Renal cortical epithelial cell (primary cell): ENCODE results near the gene PPP1CA. TPM values are rescaled to one million over a fixed set of nuclear protein-coding genes. Genes with fewer than 3 reads are reported as not detected.

ENCODE experiments used
- DNase-seq: peaks from one replicate; pipeline ENCODE4 v3.0.0-alpha.2; 2011; ENCODE audit warnings: low read depth
- total RNA-seq: library from RNA; depleted of rRNA; stranded (reverse); fragments of >200 nt; gene quantifications from 2 replicates; pipeline ENCODE4 v1.2.3, GENCODE V29; 2014

PPP1CA gene
- 171 and 306 TPM in 2 replicates for total RNA-seq

DNA sequence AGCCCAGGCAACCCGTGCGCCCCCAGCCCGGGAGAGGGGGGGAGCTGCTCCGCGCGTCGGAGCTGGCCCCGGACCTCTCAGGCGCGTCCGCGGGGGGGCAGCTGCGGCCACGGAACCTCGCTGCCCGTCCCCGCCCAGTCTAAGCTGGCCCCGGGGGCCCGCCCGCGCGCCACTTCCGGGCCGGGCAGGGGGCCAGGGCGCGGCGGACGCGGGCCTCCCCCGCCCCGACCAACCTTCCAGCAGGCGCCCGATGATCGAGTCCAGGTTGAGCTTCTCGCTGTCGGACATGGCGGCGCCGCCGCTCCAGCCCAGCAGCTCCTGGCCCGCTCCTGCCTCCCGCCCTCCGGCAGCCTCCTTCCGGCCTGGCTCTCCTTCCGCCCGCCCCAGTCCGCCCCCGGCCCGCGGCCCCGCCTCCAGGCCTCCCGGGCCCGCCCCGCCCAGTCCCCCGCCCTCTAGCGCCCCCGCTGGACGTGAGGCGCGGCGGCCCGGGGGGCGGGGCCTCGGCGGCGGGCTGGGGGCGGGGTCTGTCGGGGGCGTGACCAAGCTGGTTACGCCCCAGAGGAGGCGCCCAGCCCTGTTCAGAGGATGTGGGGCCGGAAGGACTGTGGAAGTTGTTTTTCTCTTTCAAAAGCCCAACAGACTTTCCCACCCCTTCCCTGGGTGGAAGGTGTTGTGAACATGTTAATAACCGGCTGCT lies at the start of gene PPP1CA:
Gene PPP1CA (minus strand): TSS at position 364 of the 697 bp plus-strand sequence. CDS start 76 bp downstream, at position 288.
- DNase-seq, result peak; percentile 62

DNA sequence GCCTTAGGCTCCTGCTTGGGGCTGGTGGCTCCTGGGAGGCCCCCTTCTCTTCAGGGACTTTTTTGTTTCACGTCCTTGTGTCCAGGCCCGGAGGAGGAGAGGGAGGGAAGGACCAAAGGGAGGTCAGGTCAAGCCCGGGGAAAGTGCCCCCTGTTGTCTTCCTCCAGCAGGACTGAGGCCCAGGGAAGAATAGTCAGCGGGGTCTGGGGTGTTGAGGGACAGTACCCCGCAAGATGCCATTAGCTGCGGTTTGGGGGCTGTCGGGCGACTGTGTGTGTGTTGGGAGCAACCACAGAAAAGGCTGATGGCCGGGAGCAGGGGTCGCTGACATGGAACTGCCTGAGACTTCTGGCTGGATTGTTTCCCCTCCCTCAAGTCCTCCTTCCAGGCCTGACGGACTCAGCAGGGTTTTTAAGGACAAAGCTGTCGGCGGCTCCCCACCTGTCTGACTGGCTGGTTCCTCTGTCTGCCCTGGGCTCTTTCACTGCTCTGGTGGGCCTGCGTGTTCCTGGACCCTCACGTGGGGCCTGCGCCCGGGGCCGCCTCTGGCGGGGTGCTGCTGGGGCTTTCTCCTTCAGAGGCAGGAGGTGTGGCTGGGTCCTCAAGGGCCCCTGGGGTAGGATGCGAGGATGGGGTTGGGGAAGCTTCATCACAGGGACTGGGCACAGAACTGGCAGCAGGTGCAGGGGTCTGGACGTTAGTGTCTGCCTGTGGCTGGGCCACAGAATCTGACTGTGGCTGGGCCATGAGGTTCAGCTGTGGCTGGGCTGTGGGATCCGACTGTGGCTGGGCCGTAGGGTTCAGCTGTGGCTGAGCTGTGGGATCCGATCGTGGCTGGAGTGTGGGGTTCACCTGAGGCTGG lies 49.4 kb upstream of the PPP1CA start:
- no peak for DNase-seq

DNA sequence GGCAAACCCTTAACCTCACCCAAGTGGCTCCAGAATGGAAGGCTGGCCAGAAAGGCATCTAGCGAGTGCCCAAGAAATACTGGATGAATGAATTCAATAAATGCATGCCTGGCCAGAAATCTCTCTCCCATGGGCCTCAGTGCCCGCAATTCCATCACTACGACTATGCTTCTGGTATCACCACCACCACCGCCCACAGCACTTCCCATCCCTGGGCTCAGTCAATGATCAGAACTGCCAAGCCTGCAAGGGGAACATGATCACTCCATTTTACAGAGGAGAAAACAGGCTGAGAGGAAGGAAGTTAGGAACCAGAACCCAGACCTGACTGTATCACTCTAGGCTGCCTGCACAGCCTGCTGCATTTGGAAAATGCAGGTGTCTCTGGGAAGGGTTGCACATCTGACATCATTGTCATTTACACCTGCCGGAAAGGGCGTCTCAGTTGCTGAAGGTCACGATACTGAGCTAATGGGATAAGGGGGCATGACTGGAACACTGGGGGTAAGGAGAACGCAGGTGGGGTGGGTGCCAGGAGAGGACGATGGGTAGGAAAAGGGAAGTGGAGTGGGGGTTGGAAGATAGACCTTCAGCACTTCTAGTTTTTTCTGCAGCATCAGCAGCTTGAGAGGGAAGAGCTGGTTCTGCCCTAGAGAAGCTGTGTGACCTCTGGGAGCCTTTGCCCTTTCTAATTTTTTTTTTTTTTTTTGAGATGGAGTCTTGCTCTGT lies 47.6 kb upstream of the PPP1CA start:
- no peak for DNase-seq

DNA sequence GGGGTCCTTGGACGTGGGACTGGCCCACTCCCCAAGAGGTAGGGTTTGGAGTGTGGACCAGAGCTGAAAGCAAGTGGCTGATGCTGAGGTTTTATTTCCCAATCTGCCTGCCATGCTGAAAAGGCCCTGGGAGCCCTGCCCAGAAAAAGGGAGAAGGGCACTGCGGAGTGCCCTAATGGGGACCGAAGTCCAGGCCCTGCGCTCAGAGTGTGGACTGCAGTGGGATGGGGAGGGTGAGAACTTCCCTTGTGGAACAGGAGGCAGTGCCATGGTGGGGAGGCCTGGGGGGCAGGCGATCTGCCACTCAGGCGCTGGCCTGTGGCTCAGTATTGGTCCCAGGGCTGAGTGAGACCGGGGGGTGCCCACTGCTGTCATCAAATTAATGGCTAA lies 46.6 kb upstream of the PPP1CA start:
- DNase-seq, result no peak

DNA sequence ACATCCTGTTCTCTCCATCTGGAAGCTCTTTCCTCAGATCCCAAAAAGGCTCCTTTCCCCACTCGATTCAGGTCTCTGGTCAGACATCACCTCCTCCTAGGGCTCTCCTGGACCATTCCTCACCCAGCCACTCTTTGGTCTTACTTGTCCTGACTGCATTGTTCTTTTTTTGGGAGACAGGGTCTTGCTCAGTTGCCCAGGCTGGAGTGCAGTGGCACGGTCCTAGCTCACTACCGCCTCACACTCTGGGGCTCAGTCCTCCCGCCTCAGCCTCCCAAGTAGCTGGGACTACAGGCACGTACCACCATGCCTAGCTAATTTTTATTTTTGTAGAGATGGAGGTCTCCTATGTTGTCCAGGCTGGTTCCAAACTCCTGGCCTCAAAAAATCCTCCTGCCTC lies 43.9 kb upstream of the PPP1CA start:
- no peak for DNase-seq

DNA sequence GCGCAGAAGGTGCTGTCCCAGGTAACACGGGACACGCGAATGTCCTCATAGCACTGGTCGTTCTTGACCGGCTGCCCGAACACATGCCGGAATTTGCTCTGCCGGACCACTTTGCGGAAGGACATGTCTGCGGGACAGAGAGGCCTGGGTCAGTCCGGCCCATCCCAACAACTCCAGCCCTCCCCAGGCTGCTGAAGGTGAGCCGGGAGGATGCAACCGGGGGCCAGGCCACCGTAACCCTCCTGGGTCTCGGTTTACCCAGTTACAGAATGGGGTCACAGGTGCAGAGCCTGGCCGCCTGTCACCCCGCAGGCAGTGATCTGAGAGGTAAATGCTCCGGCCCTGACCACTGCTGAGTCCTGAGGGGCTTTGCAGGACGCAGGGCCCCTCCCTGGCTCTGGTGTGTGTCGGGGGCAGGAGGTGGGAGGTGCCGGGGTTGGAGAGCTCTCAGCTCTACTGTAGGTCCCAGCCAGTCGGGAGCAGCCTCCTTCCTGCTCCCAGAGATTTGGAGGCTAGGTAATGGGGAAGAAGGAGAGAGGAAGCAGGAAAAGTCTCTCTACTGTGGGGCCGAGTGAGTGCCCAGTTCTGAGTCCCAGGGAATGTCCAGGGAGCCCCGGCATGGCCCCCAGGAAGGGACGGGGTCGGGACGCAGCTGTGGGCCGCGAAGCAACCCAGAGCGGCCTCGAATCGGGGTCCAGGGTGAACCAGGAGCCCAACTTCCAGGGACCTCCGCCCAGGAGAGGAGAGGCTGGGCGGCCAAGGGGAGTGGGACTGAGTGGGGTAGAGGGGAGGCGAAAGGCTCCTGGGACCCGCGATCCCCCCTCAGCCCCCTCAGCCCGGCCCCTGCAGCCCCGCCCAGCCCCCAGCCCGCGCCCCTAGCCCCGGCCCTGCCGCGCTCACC lies 41.1 kb upstream of the PPP1CA start:
- no peak for DNase-seq

DNA sequence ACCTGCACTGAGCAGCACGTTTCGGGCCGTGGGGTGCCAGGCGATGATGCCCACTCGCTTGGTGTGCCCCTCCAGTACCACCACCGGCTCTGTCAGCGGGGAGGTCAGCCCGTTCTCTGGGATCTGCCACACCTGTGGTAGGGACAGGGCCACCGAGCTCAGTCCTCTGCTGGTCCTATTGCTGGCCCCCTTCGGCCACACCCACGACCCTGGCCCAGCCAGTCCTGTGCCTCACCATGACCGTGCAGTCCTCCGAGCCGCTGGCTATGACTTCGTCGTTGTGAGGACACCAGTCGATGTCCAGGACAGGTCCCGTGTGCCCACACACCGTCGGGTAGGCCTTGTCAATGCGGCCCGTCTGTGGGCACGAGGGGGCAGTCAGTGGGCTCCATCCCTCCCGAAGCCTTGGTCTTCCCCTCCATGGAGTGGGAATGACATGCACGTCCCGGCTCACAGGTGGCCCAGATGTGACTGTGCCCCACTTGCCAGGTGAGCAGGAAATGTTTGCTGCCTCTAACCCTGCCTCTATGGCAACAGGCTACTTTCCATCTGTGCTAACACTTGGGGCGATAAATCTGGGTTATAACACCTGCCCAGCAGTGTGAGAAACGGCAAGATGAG lies 40.2 kb upstream of the PPP1CA start:
- DNase-seq, result no peak

DNA sequence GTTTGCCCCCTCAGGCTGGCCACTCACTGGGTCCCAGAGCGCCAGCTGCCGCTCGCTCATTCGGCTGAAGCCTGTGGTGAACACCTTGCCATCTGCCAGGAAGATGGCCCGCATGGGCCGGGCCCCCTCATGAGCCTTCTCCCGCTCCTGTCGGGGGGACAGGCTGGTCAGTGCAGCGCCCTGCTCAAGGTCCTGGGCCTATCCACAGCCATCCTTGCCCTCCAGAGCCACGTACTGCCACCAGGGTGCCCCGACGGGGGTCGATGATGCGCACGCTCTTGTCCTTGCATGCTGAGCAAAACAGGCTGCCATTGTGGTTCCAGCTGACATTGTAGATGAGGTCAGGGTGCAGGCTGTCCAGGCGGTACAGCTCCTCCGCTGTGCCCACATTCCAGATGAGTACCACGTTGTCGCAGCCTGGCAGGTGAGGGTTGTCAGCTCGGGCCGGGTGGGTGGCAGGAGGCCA lies 39.5 kb upstream of the PPP1CA start:
- no peak for DNase-seq

DNA sequence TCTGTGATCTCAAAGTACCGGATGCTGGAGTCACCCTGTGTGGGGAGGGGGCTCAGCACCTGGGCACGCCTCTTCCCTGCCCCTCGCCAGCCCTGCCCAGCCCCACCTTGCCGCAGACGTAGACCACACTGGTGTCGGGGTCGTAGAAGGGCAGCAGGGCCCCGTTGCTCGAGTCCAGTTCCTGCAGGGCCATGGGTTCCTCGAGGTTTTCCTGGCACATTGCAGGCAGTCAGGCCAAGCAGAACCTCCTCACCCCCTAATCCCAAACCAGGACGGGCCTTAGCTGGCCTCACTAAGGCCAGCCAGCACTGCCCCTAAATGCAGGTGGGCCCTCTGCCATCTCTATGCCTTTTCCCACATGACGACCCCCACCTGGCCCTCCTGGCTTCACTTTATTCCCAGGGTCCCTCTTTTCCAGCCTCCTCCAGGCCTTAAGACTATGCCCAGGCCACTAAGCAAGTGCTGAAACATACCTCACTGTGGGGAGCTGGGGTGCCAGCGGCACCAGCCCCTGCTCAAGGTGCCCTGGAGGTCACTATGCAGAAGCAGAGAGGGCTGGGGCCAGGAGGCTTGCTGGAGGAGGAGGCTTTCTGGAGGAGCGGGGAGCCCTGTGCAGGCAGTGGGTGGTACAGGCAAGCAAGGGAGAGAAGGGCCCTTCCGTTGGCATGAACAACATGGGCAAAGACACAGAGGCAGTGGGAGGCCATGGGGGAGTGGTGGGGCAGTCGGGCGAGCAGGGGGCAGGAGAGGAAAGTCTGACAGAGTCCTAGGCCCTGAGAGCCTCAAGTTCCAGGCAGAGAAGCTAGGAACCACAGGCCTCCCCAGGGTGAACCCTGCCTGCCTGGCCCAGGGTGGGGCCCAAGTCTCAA lies 38.8 kb upstream of the PPP1CA start:
- DNase-seq, result no peak

DNA sequence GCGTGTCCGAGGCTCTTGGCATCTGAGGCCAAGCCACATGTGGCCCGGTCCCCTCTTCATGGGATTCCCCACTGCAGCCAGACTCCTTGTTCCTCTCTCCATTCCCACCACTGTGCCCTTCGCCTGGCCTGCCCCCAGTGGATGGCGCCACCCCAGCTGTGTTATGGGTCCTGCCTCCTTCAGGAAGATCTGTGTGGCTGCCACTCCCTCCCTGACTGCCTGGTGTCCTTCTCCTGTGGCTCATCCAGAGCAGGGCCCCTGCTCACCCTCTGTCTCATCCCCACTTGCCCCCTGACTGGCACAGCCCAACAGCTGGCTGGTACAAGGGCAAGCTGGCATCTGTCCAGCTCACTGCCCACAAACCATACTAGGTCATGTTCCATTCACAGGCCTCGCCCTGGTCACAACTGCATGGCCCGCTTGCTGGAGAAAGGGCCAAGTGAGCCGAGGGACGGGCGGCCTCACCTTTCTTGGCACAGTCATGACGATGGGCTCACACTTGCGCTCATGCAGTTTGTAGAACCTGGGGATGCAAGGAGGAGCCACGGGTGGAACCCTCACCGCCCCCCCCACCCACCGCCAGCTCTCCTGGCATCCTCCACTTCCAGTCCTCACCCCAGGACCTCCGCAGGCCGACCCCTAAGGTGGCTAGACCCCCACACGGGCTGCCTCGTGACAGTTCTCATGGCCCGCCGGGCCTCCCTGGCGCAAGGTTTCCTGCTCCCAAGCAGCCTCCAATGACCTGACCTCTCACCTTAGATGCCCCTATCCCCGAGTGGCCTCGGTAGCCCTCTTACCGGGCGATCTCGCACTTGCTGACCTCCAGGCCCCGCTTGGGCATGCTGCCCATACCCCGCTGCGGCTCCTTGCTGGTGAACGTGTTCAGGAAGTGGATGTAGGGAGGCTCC lies 37.9 kb upstream of the PPP1CA start:
- DNase-seq, result peak; percentile 40

DNA sequence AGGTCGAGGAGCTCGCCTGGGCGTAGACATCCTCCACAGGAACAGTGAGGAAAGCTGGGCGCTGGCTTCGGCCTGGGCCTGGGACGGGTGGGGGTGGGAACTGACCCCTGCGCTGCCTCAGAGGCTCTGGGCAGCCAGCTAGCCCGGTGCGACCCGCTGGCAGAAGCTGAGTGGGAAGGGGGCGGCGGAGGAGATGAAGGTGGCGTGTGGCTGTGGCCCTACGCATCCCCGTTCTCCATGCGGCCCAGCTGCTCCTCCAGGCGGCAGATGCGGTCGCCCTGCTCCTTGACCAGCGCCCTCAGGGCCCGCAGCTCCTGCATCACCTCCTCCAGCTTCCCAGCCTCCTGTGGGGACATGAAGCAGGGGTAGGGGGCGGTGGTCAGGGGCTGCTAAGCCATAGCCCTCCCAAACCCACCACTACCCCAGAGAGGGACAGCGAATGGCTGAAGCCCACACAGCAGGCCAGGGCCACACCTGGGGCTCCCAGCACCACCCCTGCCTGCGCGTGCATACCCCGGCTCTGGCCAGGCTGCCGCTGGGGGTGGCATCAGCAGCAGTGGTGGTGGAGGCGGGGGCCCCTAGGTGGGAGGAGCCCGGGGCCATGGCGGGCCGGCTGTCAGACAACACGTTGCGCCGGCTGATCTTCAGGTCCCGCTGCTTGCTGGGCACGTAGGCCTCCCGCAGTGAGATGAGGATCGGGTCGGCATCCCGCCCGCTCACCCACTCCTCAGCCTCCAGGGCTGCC lies 36.7 kb upstream of the PPP1CA start:
- DNase-seq, result no peak

DNA sequence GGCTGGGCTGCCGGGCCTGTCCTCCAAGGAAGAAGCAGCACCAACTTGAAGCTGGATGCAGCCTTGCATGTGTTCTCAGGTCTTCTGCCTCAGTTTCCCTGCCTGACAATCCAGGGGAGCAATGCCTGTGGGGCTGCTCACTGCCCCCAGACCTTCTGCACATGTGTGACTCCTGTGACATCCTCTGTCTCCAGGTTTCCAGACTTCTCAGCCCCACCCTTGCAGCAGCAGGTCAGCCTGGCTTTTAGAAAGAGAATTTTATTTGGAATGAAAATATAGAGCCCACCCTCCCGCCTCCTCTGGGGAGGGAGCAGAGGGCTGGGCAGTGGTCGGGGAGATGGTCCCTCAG lies 36.1 kb upstream of the PPP1CA start:
- no peak for DNase-seq

DNA sequence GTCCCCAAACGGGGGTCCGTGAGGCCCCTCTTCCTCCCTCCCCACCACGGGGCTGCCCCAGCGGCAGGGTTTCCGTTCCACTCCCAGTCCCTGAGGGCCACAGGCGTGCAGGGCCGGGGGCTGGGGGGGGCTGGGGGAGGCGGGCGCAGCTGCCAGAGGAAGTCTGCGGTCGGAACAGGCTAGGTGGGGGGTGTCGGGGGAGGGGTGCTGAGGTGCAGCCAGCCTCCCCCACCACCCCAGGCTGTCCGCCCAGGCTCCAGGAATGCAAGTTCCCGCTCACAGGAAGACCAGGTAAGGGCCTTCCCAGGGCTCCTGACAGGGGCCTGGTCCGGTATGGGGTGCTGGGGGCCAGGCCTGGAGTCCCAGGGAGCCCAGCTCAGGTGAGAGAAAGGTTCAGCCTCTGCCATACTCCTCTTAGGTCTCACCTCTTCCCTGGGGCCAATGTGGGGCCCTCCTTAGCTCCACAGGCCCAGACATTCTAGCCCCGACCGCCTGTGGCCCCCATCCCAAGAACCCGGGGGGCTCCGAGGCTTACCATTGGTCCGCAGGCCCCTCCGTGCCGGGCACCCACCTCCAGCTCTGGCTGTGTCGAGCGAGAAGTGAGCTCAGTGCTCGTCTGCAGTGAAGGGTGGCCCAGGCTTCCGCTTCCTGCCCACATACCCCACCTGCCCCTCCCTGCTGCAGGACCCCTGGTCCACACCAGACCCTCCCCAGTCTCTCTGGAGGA lies 35.6 kb upstream of the PPP1CA start, which contains the start of gene PTPRCAP:
Gene PTPRCAP (minus strand): TSS at position 601 of the 727 bp plus-strand sequence. CDS start 63 bp downstream, at position 538.
- DNase-seq, result no peak

DNA sequence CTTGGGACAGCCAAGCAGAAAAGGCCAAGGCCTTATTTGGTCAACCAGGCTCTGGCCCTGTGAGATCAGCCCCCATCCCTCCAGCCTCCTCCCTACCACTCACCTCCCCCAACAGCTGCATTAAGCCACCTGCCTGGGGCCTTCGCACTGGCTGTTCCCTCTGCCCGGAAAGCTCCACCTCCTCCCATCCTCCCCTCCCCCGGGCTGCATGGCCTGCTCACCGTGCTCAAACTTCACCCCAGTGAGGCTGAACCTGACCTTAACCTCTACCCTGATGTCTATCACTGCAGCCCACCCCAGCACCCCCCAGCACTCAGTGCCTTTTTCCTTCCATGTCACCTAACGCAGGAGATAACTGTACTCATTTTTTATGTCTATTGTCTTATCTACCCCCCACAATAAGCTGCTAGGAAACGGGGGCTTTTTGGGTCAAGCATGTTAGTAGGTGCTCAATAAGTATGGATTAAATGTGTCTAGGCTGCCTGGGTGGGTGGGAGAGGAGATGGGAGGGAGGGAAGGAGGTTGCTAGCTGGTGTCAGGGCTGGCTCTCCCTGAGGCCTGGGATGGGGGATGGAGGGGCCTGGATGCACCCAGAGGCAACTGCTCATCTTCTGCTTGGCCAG lies 34.9 kb upstream of the PPP1CA start:
- no peak for DNase-seq

DNA sequence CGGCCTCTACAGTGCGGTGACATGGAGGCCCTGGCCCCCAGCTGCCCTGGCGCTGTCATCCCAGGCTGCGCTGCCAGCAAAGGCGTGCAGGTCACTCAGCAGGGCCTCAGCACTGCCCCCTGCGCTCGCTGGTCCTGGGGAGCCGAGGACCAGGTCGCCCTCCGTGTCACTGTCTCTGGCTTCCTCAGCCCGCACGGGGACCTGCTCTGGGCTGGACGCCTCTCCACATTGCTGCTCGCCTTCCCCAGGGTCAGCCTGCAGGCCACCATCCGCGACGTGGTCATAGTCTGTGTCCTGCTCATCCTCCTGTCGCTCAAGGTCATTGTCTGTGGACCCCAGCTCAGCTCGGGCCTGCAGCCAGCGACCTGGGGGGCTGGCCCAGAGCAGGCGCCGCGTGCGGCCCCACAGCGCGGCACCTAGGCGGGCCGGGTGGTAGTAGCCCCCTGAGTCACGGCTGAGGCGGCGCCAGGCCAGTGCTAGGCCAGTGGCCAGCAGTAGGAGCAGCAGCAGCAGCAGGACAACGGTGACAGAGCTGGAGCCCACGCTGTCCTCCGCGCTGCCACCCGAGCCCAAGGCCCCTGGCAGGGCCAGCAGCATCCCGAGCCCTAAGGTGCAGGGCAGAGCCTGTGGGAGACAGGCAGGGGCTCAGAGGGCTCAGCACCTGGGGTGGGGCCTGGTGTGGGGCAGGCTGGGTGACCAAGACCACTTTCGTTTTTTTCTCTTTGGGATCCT lies 34.2 kb upstream of the PPP1CA start:
- DNase-seq, result no peak

DNA sequence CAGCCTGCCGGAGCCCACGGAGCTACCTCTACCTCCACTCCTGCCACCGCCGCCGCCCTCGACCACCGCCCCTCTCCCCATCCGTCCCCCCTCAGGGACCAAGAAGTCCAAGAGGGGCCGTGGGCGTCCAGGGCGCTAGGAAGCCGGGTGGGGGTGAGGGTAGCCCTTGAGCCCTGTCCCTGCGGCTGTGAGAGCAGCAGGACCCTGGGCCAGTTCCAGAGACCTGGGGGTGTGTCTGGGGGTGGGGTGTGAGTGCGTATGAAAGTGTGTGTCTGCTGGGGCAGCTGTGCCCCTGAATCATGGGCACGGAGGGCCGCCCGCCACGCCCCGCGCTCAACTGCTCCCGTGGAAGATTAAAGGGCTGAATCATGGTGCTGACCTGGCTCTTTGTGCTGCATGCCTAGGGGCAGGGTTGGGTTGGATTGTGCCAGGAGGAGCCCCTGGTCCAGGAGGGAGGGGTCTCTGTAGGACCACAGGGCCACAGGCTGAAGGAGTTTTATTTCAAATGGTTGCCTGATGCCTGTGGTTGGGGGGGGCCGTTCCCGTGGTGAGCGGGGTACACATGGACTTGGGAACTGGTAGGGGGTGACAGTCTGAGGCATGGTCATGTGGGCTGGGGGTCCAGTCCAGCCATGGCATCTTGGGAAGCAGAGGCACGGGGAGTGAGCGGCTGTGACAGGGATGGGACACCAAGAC lies 33.5 kb upstream of the PPP1CA start:
- no peak for DNase-seq
